HG03095 (cell line): ENCODE measurements around the gene BIRC6.
A peak's percentile ranks its signal among the peaks of the same experiment; 100 is the strongest.
"Not testable (repeated sequence)": the region's sequence is repeated elsewhere in the genome, so short reads cannot be mapped to it uniquely, and the experiment has no call there.

Experiments
- ATAC-seq: cut with Tn5 transposase; IDR thresholded peaks from one replicate; pipeline ENCODE4 v1.9.1; 2021; ENCODE audit warnings: moderate library complexity; ENCODE audit not compliant: unreplicated experiment

Gene BIRC6

GRCh38 chr2:32591669-32592463 lies 235.0 kb downstream of the BIRC6 start:
- peak; percentile 69 for ATAC-seq

GRCh38 chr2:32594573-32594972 lies 237.8 kb downstream of the BIRC6 start:
- no peak for ATAC-seq

DNA sequence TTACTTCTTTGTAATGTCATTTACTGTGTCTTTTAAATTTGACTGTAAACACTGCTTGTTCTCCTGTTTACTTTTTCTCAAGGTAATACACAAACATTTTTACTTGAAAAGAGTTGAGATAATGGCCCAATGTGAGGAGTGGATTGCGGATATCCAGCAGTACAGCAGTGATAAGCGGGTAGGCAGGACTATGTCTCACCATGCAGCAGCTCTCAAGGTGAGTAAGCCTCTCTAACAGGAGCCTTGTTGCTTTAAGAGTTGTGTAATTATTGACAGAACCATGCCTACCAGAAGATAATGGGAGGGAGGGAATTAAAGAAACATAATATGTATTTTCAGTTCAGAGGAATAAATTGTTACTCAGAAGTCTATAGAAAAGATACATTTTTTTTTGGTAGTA lies 254.5 kb downstream of the BIRC6 start:
- ATAC-seq, result no peak

GRCh38 chr2:32611771-32612170 lies 254.9 kb downstream of the BIRC6 start:
- ATAC-seq, result no peak

DNA sequence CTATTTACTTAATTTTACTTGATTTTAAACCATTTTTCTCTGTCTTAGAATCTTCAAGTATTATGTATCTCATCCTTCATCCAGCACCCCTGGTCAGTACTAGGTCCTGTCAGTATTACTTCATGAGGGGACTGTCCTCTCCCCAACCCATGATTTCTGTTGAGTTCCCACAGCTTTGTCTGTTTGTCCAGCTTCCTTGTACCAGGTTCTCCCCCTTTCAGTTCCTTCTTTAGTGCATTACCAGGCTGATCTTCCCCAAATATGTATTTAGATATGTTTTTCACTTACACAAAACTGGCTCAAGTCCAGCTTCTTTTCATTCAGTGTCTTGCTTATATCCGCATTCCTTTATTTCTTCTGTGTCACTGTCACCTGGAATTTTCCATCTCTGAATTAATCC lies 257.3 kb downstream of the BIRC6 start:
- no peak for ATAC-seq

DNA sequence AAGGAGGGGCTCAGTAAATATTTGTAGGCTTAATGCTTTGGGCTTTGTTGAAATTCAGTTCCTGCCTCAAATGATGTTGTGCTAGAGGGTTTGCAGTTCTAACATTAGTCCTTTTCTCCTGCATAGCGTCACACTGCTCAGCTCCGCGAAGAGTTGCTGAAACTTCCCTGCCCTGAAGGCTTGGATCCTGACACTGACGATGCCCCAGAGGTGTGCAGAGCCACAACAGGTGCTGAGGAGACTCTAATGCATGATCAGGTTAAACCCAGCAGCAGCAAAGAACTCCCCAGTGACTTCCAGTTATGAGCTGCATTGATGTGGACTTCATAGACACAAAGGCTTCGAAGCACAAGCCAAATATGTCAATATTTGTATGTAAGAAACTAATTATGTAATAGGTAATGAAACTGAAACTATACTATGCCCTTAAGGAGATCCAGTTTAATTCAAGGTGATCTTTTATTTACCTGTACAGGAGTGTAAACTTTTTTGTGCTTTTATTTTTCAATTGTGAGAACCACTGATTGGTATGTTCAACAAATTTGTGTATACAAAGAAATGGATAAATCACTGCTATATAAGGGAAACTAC lies 260.9 kb downstream of the BIRC6 start:
- ATAC-seq, result no peak

DNA sequence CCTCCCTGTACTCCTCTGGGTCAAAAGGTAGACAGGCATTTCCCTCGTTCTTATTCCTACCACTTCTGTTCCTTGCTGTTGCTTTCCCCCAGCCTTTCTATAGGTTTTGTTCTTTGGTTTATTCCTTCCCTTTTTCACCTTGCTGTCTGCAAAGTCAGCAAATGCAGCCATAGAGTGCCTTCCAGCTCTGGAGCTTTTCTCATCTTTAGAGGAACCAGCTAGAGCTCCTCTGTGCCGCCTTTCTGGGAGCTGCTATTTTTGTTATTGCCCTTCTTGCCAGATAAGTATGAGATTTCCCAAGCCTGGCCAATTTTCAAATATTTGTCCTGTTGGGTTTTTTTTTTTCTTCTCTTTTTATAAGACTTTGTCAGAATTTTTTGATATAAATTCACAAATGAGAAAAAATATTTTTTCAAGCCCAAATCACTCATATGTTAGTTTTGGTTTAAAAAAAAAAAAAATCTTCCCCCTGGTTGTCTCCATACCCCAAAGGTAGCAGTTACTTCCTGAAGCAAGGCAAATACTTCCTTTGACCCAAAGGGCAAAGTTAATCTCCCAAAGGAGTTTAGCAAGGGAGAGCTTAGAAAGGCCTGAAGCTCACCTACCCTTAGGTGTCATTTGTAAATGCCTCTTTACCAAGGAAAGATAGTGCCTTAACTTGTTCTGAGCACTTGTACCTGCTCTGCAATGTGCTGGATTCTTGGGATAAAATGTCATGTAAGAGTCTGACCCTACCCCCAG lies 265.9 kb downstream of the BIRC6 start:
- no peak for ATAC-seq

- no peak for ATAC-seq
Observed at GRCh38 chr2:32623311-32623706, 266.5 kb downstream of the BIRC6 start.

DNA sequence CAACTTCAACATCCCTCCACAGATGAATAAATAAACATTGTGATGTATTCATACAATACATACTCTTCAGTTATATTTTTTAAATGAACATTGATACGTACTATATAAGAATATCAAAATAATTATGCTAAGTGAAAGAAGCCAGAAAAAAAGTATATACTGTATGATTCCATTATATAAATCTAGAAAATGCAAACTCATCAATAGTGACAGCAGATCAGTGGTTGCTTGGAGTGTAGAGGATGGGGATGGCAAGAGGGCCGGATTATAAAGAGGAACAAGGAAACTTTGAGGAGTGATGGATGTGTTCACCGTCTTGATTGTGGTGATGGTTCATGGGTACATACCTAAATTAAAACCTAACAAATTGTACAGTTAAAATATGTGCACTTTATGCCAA lies 268.0 kb downstream of the BIRC6 start:
- no peak for ATAC-seq

- ATAC-seq, result no peak
Observed at GRCh38 chr2:32626639-32627221, 269.9 kb downstream of the BIRC6 start.

DNA sequence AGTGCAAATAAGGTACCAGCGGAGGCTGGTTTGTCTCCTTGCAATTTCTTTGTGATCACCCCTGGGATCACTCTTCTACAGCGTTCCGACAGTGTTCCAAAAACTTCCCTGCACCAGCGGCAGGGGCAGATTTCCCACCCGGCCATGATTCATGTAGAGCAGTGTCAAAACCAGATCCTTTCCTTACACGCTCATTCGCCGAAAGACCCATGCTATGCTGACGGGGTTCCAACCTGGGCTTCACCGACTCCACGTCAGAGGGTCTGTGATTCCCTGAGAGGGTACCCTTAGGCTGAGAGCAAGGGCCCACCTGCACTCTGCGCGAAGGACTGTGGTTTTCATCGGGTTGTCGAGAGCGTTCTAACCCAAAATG lies 270.6 kb downstream of the BIRC6 start:
- peak; percentile 31 for ATAC-seq

- peak; percentile 100 for ATAC-seq
Observed at GRCh38 chr2:32627814-32628579, 271.2 kb downstream of the BIRC6 start, which contains the start of gene TTC27. TTC27 (plus strand) TSS chr2:32628050; CDS start chr2:32628293, 243 bp downstream.

DNA sequence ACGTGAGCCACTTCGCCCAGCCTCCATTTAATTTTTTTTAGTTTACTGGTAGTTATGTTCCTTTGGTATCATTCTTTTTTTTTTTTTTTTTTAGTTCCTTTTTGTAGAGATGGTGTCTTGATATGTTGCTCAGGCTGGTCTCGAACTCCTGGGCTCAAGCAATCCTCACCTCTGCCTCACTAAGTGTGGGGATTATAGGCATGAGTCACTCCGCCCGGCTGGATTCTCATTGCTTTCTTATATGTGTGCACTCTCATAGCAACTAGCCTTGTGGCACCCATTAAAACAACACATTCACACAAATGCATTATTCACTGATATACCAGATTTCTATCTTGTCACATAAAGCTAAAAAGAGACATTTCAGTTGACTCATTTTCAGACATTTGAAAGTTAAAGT lies 275.3 kb downstream of the BIRC6 start:
- ATAC-seq, result no peak

- no peak for ATAC-seq
Observed at GRCh38 chr2:32633040-32633439, 276.2 kb downstream of the BIRC6 start.

DNA sequence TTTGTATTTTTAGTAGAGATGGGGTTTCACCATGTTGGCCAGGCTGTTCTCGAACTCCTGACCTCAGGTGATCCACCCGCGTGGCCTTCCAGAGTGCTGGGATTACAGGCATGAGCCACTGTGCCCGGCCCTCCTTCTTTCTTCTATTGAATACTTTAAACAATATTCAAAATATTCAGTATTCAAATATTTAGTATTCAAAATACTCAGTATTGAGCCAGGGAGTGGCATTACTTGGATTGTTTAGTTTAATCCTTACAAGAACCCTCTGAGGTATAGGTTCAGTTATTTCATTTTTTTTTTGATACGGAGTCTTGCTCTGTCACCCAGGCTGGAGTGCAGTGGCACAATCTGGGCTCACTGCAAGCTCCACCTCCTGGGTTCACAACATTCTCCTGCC lies 281.7 kb downstream of the BIRC6 start:
- ATAC-seq, result not testable (repeated sequence)

DNA sequence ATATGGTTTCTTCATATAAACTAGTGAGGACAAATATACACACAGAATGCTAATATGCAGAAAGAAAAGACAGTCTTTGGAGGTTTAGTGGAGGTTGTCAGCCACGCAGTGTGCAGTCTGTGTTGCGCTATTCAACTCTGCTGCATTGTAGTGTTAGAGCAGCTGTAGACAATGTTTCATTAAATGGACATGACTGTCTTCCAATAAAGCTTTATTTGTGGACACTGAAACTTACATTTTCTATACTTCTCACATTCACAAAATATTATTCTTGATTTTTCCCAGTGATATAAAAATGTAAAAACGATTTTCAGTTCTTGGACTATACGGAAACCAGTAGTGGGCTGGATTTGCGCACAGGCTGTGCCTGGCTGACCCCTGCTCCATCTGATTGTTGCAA lies 284.4 kb downstream of the BIRC6 start:
- no peak for ATAC-seq

DNA sequence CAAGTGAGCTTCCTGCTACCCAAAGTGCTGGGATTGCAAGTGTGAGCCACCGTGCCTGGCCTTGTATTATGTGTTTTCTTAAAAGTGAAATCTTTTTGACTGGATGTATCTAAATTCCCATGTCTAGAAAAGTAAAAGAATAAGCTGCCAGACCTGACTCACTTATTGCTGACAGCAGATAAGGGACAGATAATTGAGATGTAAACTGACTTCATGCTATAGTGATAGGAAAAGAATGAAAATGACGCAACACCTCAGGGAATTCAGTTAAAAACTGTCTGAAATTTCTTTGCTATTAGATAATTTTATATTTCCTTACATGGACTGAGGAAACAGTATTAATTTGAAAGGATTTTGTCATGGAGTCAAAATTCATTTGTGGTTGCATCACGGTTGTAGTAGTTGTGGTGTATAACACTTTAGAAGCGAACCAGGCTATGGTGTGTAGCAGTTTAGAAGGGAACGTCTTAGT lies 290.4 kb downstream of the BIRC6 start:
- ATAC-seq, result no peak

GRCh38 chr2:32652555-32653209 lies 295.9 kb downstream of the BIRC6 start:
- ATAC-seq, result no peak

- no peak for ATAC-seq
Observed at GRCh38 chr2:32656069-32656468, 299.2 kb downstream of the BIRC6 start.

- ATAC-seq, result no peak
Observed at GRCh38 chr2:32663864-32664263, 307.0 kb downstream of the BIRC6 start.
